ENCODE measurements around the gene C1orf52. TPM values are rescaled to one million over a fixed set of nuclear protein-coding genes. Genes with fewer than 3 reads are reported as not detected.

C1orf52 gene
- total RNA-seq, 2 experiments from 2014 or later: 62.4 to 66.6 TPM

DNA sequence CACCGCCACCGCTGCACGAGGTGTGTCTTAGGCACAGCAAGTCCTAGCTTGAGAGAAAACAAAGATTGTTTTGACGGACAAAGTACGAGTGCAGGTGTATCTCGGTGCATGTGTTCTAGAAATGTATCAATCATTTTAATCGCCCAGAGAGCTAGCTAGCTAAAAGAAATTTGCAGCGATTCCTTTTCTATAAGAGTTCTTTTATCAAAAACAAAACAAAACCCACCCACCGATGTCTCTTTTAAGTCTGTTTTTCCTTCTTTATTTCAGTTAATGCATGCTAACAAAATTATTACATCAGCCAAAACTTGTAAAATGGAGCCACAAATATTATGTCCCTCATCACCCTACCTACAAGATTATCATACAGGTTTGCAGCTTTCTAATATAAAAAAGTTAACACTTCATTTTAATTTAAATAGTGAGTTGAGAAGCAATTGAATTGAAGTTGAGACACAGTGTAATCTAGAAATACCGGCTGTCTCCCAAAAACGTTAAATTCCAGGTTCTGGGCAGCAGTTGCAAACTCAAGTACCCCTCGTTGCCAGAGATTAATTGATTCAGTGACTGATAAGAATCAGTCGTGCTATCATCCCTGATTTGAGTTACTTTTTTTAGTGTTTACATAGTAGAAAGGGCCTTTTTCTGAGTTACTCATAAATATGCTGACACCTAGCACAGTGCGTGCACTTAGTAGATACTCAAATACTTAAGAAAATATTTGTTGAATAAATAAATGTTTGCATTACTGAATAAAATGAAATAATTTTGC is 57.2 kb downstream of the C1orf52 start:
- Mint-ChIP-seq H3K9me3 (no peaks in the 10 kb centered on the region), H3K4me3 (peak overlapping the region; percentile 98), H3K36me3 (ENCODE audit: low read depth) (peaks cover 13% of the 10 kb centered on the region), H3K27me3 (peaks cover 49% of the 10 kb centered on the region), H3K4me1 (ENCODE audit: low read depth) (peaks cover 40% of the 10 kb centered on the region), H3K27ac (peak overlapping the region; percentile 97)
- no peak for ATAC-seq (ENCODE audit: poor library complexity)
- Histone ChIP-seq H3K9me3 (ENCODE audit: control insufficient read depth in 1 of 2, insufficient read depth in 1 of 2, low read length in 2 of 2) (no peaks in the 10 kb centered on the region), H3K36me3 (ENCODE audit: insufficient read depth, low read length) (no peaks in the 10 kb centered on the region), H3K27ac (ENCODE audit: low read depth in 1 of 2, low read length in 2 of 2) (peak overlapping the region; percentile 38 to 95), H3K4me1 (ENCODE audit: insufficient read depth, low read length) (peaks cover 16% of the 10 kb centered on the region), H3K27me3 (ENCODE audit: control insufficient read depth in 1 of 2, insufficient read depth in 2 of 2, low read length in 2 of 2) (no peaks in the 10 kb centered on the region), H3K4me3 (ENCODE audit: low read length) (peak overlapping the region; percentile 66)
- intact Hi-C loops (cut with DNase I, micrococcal nuclease): loop anchor here (1.0 to 5.0 kb wide), 4 partner anchors 75 to 257 kb away; partner anchors contain the start of genes BCL10 (in 1 of the 2) and MCOLN3 (in 1 of the 2)
- POLR2A ChIA-PET: interaction anchor here (0.6 to 3.8 kb wide), 12 partner anchors 9 to 1058 kb away, joined by 3 to 38 read pairs (median 4); partner anchors contain the start of genes BCL10, C1orf52 and PRKACB
- no peak for DNase-seq
- TF ChIP-seq, protein P1, sequence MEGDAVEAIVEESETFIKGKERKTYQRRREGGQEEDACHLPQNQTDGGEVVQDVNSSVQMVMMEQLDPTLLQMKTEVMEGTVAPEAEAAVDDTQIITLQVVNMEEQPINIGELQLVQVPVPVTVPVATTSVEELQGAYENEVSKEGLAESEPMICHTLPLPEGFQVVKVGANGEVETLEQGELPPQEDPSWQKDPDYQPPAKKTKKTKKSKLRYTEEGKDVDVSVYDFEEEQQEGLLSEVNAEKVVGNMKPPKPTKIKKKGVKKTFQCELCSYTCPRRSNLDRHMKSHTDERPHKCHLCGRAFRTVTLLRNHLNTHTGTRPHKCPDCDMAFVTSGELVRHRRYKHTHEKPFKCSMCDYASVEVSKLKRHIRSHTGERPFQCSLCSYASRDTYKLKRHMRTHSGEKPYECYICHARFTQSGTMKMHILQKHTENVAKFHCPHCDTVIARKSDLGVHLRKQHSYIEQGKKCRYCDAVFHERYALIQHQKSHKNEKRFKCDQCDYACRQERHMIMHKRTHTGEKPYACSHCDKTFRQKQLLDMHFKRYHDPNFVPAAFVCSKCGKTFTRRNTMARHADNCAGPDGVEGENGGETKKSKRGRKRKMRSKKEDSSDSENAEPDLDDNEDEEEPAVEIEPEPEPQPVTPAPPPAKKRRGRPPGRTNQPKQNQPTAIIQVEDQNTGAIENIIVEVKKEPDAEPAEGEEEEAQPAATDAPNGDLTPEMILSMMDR (IDR thresholded peaks at IDR 0.05): no peak
- CTCF ChIA-PET: interaction anchor here (1.6 to 3.7 kb wide), 2 partner anchors 52 to 57 kb away, joined by 4 to 12 read pairs; partner anchors contain the start of gene C1orf52

DNA sequence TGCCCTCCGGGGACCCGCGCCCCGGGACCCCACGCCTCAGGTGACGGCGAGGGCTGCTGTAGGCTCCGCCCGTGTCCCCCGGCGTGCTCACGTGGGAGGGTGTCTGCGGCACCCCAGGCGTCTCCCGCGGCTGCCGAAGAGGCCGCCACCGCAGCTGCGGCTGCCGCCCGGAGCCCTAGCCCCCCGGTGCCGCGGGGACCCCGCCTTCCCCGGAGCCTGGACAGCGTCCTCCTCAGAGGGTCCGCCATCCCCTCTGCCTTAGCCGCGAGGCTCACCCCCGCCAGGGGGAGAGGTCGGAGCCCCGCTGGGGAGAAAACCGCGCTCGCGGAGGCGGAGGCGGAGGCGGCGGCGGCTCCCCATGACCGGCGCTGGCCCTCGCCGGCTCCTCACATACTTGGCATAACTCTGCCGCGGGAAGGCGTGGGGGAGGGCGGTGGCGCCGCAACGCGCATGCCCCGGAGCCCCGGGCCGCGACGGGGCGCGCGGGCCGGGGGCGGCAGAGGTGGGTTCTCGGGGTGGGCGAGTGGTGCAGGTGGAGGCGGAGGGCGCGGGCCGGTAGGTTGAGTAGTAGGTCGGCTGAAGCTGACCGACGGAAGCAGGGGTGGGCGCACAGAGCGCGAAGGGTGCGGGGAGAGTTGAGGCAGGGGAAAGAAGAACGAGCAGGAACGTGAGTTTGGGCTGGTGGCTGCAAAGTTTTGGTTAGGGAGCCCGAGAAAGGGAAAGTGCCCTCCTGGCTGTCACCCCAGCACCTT is 57.9 kb downstream of the C1orf52 start:
- DNase-seq (peak; percentile 41 to 90 (median 70)), ATAC-seq (ENCODE audit: poor library complexity) (peak; percentile 73)
- CTCF ChIA-PET: interaction anchor here (1.2 to 3.7 kb wide), 3 partner anchors 53 to 257 kb away, joined by 3 to 12 read pairs (median 4); partner anchors contain the start of gene C1orf52
- intact Hi-C loops (cut with DNase I, micrococcal nuclease): loop anchor here (1.0 to 5.0 kb wide), 6 partner anchors 23 to 256 kb away; partner anchors contain the start of genes C1orf52 (in 2 of the 2), BCL10 (in 1 of the 2) and MCOLN3 (in 1 of the 2)
- Mint-ChIP-seq H3K9me3 (no peaks in the 10 kb centered on the region), H3K4me3 (peak overlapping the region; percentile 98), H3K27ac (peak overlapping the region; percentile 97), H3K36me3 (ENCODE audit: low read depth) (peaks cover 13% of the 10 kb centered on the region), H3K4me1 (ENCODE audit: low read depth) (peaks cover 41% of the 10 kb centered on the region), H3K27me3 (peaks cover 42% of the 10 kb centered on the region)
- Histone ChIP-seq H3K9me3 (ENCODE audit: control insufficient read depth in 1 of 2, insufficient read depth in 1 of 2, low read length in 2 of 2) (no peaks in the 10 kb centered on the region), H3K4me1 (ENCODE audit: insufficient read depth, low read length) (peaks cover 16% of the 10 kb centered on the region), H3K27ac (ENCODE audit: low read depth in 1 of 2, low read length in 2 of 2) (peak overlapping the region; percentile 38 to 95), H3K4me3 (ENCODE audit: low read length) (peak overlapping the region; percentile 66), H3K27me3 (ENCODE audit: control insufficient read depth in 1 of 2, insufficient read depth in 2 of 2, low read length in 2 of 2) (no peaks in the 10 kb centered on the region), H3K36me3 (ENCODE audit: insufficient read depth, low read length) (no peaks in the 10 kb centered on the region)
- POLR2A ChIA-PET: interaction anchor here (0.8 to 3.8 kb wide), 16 partner anchors 8 to 1057 kb away, joined by 3 to 38 read pairs (median 4); partner anchors contain the start of genes BCL10, C1orf52 and PRKACB
- TF ChIP-seq, protein P1 (IDR thresholded peaks at IDR 0.05): no peak

All from CD4-positive, alpha-beta T cell (primary cell).